GM12891 (cell line): ENCODE results near the gene APLF.
"Not testable (repeated sequence)": the region's sequence is repeated elsewhere in the genome, so short reads cannot be mapped to it uniquely, and the experiment has no call there.

Experiments used
- DNase-seq: peaks from one replicate; pipeline ENCODE4 v3.0.0; 2011; ENCODE audit warnings: low spot score; ENCODE audit not compliant: insufficient read length
- FAIRE-seq: peaks from 2 replicates; lab custom pipeline; 2011; peaks lifted over from hg19 to GRCh38; lab: Jason Lieb, UNC
- PAX5 ChIP-seq: IDR thresholded peaks from 2 replicates; pipeline ENCODE4 v1.6.1; 2011; ENCODE audit warnings: low read length, moderate library complexity, mild to moderate bottlenecking; ENCODE audit not compliant: insufficient read depth, severe bottlenecking
- POLR2A ChIP-seq: IDR thresholded peaks from 2 replicates; pipeline ENCODE4 v1.6.1; 2011; ENCODE audit warnings: low read depth, low read length, control low read depth
- POLR2AphosphoS5 ChIP-seq: IDR thresholded peaks from 2 replicates; pipeline ENCODE4 v1.6.1; 2011; ENCODE audit warnings: low read depth, low read length, control low read depth
- POU2F2 ChIP-seq: IDR thresholded peaks from 2 replicates; pipeline ENCODE4 v1.6.1; 2011; ENCODE audit warnings: low read depth, mild to moderate bottlenecking, control low read depth, low read length, moderate library complexity
- SPI1 ChIP-seq: IDR thresholded peaks from 2 replicates; pipeline ENCODE4 v1.6.1; 2011; ENCODE audit warnings: low read depth, low read length, control low read depth
- TAF1 ChIP-seq: IDR thresholded peaks from 2 replicates; pipeline ENCODE4 v1.6.1; 2011; ENCODE audit warnings: low read depth, low read length, control low read depth

Gene APLF

GRCh38 chr2:68566362-68566761 lies 99.0 kb downstream of the APLF start:
- FAIRE-seq: no peak
- no peak for DNase-seq
- TF ChIP-seq POLR2AphosphoS5: no peak
- TF ChIP-seq POU2F2: no peak
- no peak for TF ChIP-seq POLR2A

GRCh38 chr2:68568116-68568515 lies 100.7 kb downstream of the APLF start:
- TF ChIP-seq POU2F2: no peak
- no peak for DNase-seq
- no peak for FAIRE-seq

GRCh38 chr2:68569604-68570003 lies 102.2 kb downstream of the APLF start:
- DNase-seq: no peak
- FAIRE-seq: no peak
- TF ChIP-seq POLR2A (no peak), PAX5 (no peak), SPI1 (no peak)

- not testable (repeated sequence) for FAIRE-seq, DNase-seq
Measured at GRCh38 chr2:68570434-68570833, 103.0 kb downstream of the APLF start.

- no peak for TF ChIP-seq SPI1
- no peak for TF ChIP-seq POU2F2
- no peak for TF ChIP-seq POLR2AphosphoS5
- TF ChIP-seq POLR2A: no peak
- TF ChIP-seq PAX5: no peak
- no peak for TF ChIP-seq TAF1
- FAIRE-seq (no peak), DNase-seq (no peak)
Measured at GRCh38 chr2:68574202-68574791, 106.9 kb downstream of the APLF start.

GRCh38 chr2:68577183-68577582 lies 109.8 kb downstream of the APLF start:
- peak; percentile 26 for FAIRE-seq
- no peak for DNase-seq
- TF ChIP-seq POU2F2: no peak
- TF ChIP-seq POLR2AphosphoS5: no peak
- TF ChIP-seq SPI1: no peak
- TF ChIP-seq PAX5: no peak

- no peak for FAIRE-seq
- no peak for DNase-seq
- TF ChIP-seq POLR2A (no peak), PAX5 (no peak), TAF1 (no peak), POLR2AphosphoS5 (no peak), POU2F2 (no peak), SPI1 (no peak)
Measured at GRCh38 chr2:68579689-68580088, 112.3 kb downstream of the APLF start.

- TF ChIP-seq POU2F2: no peak
- no peak for TF ChIP-seq SPI1
- TF ChIP-seq POLR2AphosphoS5: no peak
- no peak for TF ChIP-seq POLR2A
- TF ChIP-seq PAX5: no peak
- TF ChIP-seq TAF1: no peak
- FAIRE-seq (no peak), DNase-seq (no peak)
Measured at GRCh38 chr2:68588589-68588988, 121.2 kb downstream of the APLF start.

- DNase-seq (no peak), FAIRE-seq (no peak)
- TF ChIP-seq TAF1 (no peak), POLR2AphosphoS5 (no peak), POLR2A (no peak), POU2F2 (no peak), SPI1 (no peak), PAX5 (no peak)
Measured at GRCh38 chr2:68589963-68590362, 122.6 kb downstream of the APLF start.

GRCh38 chr2:68590702-68591101 lies 123.3 kb downstream of the APLF start:
- no peak for TF ChIP-seq POLR2AphosphoS5
- no peak for TF ChIP-seq PAX5
- TF ChIP-seq SPI1: no peak
- TF ChIP-seq POU2F2: no peak
- DNase-seq: no peak
- no peak for FAIRE-seq

GRCh38 chr2:68591225-68591624 lies 123.8 kb downstream of the APLF start:
- TF ChIP-seq TAF1: no peak
- TF ChIP-seq SPI1: no peak
- no peak for TF ChIP-seq PAX5
- TF ChIP-seq POLR2AphosphoS5: no peak
- TF ChIP-seq POU2F2: no peak
- FAIRE-seq (no peak), DNase-seq (no peak)
